Measurements from ENCODE around the gene EIF2S3.

Gene EIF2S3

DNA sequence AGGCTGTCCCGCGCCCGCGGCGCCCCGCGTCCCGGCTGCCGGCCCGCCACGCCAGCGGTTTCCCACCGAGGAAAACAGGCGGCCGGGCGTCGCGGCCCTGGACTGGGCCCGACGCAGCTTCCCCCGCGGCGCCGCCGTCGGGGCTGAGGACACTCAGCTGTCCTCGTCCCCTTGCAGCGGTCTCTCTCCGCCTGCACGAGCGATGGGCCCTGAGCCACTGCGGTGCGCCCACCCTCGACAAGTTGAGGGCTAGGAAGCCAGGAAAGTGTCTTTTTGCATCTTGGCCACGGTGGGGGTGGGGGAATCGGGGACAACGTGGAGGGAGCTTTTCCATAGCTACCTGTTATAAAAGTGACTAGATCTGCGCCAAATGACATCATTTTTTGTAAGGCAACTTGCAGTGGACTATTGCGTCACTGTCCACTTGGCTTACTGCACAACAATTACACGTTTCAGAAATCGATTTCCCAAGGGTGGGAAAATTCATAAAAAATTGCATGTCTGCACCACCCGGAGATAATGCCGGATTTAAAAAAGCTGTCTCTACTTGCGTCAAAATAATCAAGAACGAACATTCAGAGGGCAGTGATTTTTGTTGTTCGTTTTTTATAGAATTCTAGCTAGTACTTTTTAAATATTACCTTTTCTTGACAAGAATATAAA is 28.9 kb upstream of the EIF2S3 start:
- ChIA-PET POLR2A (interaction anchor here (0.7 to 1.7 kb wide), 5 partner anchors 10 to 1890 kb away, joined by 3 to 16 read pairs (median 4); partner anchors contain the start of genes APOO, CXorf58 and EIF2S3), CTCF (interaction anchor here (0.8 to 3.3 kb wide), 5 partner anchors 9 to 217 kb away, joined by 3 to 16 read pairs (median 3); partner anchors contain the start of genes APOO, CXorf58 and EIF2S3)
- TF ChIP-seq, protein P1, sequence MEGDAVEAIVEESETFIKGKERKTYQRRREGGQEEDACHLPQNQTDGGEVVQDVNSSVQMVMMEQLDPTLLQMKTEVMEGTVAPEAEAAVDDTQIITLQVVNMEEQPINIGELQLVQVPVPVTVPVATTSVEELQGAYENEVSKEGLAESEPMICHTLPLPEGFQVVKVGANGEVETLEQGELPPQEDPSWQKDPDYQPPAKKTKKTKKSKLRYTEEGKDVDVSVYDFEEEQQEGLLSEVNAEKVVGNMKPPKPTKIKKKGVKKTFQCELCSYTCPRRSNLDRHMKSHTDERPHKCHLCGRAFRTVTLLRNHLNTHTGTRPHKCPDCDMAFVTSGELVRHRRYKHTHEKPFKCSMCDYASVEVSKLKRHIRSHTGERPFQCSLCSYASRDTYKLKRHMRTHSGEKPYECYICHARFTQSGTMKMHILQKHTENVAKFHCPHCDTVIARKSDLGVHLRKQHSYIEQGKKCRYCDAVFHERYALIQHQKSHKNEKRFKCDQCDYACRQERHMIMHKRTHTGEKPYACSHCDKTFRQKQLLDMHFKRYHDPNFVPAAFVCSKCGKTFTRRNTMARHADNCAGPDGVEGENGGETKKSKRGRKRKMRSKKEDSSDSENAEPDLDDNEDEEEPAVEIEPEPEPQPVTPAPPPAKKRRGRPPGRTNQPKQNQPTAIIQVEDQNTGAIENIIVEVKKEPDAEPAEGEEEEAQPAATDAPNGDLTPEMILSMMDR (IDR thresholded peaks at IDR 0.05; ENCODE audit: control extremely low read depth, extremely low read depth, low read depth, missing control alignments), result no peak
- no peak for DNase-seq (ENCODE audit: extremely low spot score)

DNA sequence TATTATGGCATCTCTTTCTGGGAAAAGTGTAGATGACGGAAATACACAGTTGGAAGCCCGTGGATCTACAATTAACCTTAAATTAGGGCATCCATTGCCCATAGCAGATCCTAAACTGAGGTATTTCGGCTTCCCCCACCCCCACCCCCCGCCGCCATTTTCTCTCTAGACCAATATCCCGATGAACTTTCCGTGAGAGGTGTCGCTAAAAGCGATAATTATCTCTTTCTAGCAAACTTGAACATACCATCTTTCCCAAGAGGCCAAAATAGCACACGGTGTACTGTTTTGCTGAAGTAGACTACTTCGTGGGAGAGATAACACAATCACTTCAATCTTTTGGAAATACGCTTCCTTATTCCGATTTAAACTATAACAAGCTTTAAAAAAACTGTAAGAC is 28.3 kb upstream of the EIF2S3 start:
- POLR2A ChIA-PET, result interaction anchor here (1.7 kb wide), 1 partner anchor 28 kb away, joined by 16 read pairs; the partner anchor contains the start of gene EIF2S3
- TF ChIP-seq, protein P1 (IDR thresholded peaks at IDR 0.05; ENCODE audit: control extremely low read depth, extremely low read depth, low read depth, missing control alignments), result no peak
- no peak for DNase-seq (ENCODE audit: extremely low spot score)
- CTCF ChIA-PET, result interaction anchor here (0.6 to 3.3 kb wide), 3 partner anchors 28 to 118 kb away, joined by 3 to 16 read pairs (median 8); partner anchors contain the start of genes APOO, CXorf58 and EIF2S3

DNA sequence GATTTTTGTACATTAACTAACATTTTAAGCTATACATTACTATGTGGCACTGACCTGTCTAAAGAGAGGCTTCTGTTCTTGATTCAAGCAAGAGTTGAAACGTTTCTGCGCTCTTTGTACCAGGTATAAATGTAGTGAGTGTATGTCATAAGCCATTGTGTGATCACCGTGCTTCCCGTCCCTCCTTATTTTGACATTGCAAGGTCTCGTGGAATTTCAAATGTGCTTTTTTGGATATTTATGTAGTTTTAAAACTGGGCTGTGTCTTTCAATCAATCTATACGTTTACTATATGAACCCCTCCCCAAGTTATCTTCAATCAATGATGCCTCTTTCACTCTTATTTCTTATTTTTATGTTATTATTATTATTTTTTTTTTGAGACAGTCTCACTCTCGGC is 27.7 kb upstream of the EIF2S3 start, which contains the start of gene KLHL15:
KLHL15 (minus strand) TSS at position 101 of the 400 bp plus-strand sequence. CDS start 20,493 bp downstream, outside the sequence.
- DNase-seq (ENCODE audit: extremely low spot score), result no peak
- CTCF ChIA-PET, result interaction anchor here (0.6 to 3.3 kb wide), 3 partner anchors 27 to 119 kb away, joined by 3 to 16 read pairs (median 8); partner anchors contain the start of genes APOO, CXorf58 and EIF2S3
- TF ChIP-seq, protein P1 (IDR thresholded peaks at IDR 0.05; ENCODE audit: control extremely low read depth, extremely low read depth, low read depth, missing control alignments), result no peak
- POLR2A ChIA-PET, result no interaction called here

DNA sequence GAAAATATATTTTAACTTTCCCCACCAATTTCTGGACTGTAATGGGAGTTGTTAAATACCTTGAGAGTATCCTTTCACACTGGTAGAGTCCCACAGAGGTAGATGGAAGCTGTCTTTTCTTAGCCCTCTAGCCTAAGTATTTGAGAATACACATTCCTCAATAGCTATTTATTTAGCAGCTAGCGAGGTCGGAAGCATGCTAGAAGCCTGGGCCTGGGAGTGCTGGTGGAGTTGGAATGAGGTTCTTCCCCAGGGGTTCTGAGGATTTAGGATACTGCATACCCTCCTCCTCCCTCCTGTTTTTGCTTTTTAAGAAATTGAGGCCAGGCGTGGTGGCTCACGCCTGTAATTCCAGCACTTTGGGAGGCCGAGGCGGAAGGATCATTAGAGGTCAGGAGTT is 26.8 kb upstream of the EIF2S3 start:
- TF ChIP-seq, protein P1 (IDR thresholded peaks at IDR 0.05; ENCODE audit: control extremely low read depth, extremely low read depth, low read depth, missing control alignments), result no peak
- DNase-seq (ENCODE audit: extremely low spot score), result no peak
- CTCF ChIA-PET, result interaction anchor here (3.3 kb wide), 1 partner anchor 26 kb away, joined by 16 read pairs; the partner anchor contains the start of gene EIF2S3
- POLR2A ChIA-PET, result interaction anchor here (0.8 kb wide), 1 partner anchor 26 kb away, joined by 6 read pairs; no protein-coding TSS in a partner anchor

DNA sequence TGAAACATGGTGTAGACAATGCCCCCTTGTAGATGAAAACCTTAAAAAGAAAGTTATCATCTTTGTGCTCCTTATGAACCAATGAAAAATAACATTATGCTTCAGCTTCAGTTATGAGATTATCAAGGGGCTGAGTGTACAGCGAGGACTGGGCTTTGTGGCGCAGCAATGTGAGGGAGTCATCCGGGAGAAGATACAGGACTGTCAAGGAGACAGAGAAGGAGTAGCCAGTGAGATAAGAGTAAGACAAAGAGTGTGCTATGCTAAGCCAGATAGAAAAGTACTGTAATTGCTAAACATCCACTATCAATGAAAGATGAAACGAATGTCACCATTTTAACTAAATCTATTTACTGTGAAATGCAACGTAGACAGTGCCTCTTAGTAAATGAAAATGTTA is 24.2 kb upstream of the EIF2S3 start:
- CTCF ChIA-PET, result interaction anchor here (1.2 to 1.4 kb wide), 2 partner anchors 23 to 122 kb away, joined by 3 to 5 read pairs; partner anchors contain the start of genes APOO and CXorf58
- POLR2A ChIA-PET, result interaction anchor here (0.7 kb wide), 1 partner anchor 11 kb away, joined by 4 read pairs; no protein-coding TSS in a partner anchor
- no peak for DNase-seq (ENCODE audit: extremely low spot score)
- TF ChIP-seq, protein P1 (IDR thresholded peaks at IDR 0.05; ENCODE audit: control extremely low read depth, extremely low read depth, low read depth, missing control alignments), result no peak

DNA sequence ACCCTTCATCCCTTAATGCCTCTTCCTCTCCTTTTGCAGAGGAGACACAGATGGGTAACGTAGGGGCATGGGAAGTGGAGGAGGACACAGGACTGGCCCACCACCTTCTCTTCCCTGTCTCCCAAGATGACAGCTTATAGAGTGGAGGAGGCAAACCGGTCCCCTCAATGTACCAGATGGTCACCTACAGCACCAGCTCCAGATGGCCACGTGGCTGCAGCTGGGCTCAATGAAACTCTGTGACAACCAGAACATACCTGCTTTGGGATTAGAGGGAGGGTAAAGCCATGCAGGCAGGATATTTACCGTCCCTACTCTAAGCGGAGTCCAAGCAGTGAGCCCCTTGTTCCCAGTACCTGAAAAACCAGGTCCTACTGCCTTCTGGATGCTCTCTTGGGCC is 20.3 kb upstream of the EIF2S3 start:
- TF ChIP-seq, protein P1 (IDR thresholded peaks at IDR 0.05; ENCODE audit: control extremely low read depth, extremely low read depth, low read depth, missing control alignments), result no peak
- POLR2A ChIA-PET, result no interaction called here
- CTCF ChIA-PET, result no interaction called here
- no peak for DNase-seq (ENCODE audit: extremely low spot score)

All from GM10248 (cell line).